NCI-H82 (cell line): ENCODE results near the gene RCN1.

Experiments
- DNase-seq: peaks from one replicate; lab custom pipeline; 2025; lab: John Stamatoyannopoulos, UW

RCN1 gene

GRCh38 chr11:32153747-32154146, 62.9 kb downstream of the RCN1 start:
- DNase-seq: no peak

- DNase-seq: peak; percentile 58
Measured at GRCh38 chr11:32154275-32154674, 63.4 kb downstream of the RCN1 start.
